Calu3 (cell line): Measurements from ENCODE around the gene CISD1. TPM values are rescaled to one million over a fixed set of nuclear protein-coding genes. Genes with fewer than 3 reads are reported as not detected.

Experiments
- BruUV-seq: library from RNA; stranded (reverse); fragments of 400-500 nt; replicated peaks from 2 replicates; lab custom pipeline; 2021; lab: Mats Ljungman, UMichigan
- CTCF ChIA-PET: fragments of 300-600 bp; sonication (Branson Sonifier 250); formaldehyde crosslinking; loops from one replicate; lab custom pipeline; 2022; ENCODE audit warnings: antibody characterized with exemption; lab: Charles Lee
- DNase-seq: peaks from one replicate; pipeline ENCODE4 v3.0.0; 2022
- H3K27ac Mint-ChIP-seq: one replicate; pipeline ENCODE4 v1.8.0; 2022; ENCODE audit warnings: mixed read lengths; ENCODE audit not compliant: unreplicated experiment
- H3K27me3 Mint-ChIP-seq: one replicate; pipeline ENCODE4 v1.8.0; 2022; ENCODE audit warnings: mixed read lengths; ENCODE audit not compliant: unreplicated experiment
- H3K36me3 Mint-ChIP-seq: one replicate; pipeline ENCODE4 v1.8.0; 2022; ENCODE audit warnings: mild to moderate bottlenecking, moderate library complexity, mixed read lengths; ENCODE audit not compliant: insufficient read depth, unreplicated experiment
- H3K4me1 Mint-ChIP-seq: one replicate; pipeline ENCODE4 v1.8.0; 2022; ENCODE audit warnings: mild to moderate bottlenecking, low read depth, mixed read lengths; ENCODE audit not compliant: unreplicated experiment
- H3K4me3 Mint-ChIP-seq: one replicate; pipeline ENCODE4 v1.8.0; 2022; ENCODE audit warnings: mild to moderate bottlenecking, low read depth, moderate library complexity, mixed read lengths; ENCODE audit not compliant: unreplicated experiment
- H3K9me3 Mint-ChIP-seq: one replicate; pipeline ENCODE4 v1.8.0; 2022; ENCODE audit warnings: low read depth, mixed read lengths; ENCODE audit not compliant: unreplicated experiment
- intact Hi-C: fragments of 100-400 bp; cut with micrococcal nuclease; formaldehyde crosslinking; loops from one replicate; pipeline ENCODE4 v1.10.0; 2022; ENCODE audit not compliant: unreplicated experiment
- total RNA-seq: library from RNA; stranded (reverse); gene quantifications from 2 replicates; pipeline ENCODE4 v1.2.3, GENCODE V29; 2022
- TF ChIP-seq, protein P1 (sequence below): fragments of 200-600 bp; IDR thresholded peaks from one replicate; pipeline ENCODE4 v1.8.0; 2022; ENCODE audit warnings: antibody characterized with exemption; ENCODE audit not compliant: unreplicated experiment

The CISD1 gene
- total RNA-seq, 1 experiment from 2014 or later: 69.0 TPM

DNA sequence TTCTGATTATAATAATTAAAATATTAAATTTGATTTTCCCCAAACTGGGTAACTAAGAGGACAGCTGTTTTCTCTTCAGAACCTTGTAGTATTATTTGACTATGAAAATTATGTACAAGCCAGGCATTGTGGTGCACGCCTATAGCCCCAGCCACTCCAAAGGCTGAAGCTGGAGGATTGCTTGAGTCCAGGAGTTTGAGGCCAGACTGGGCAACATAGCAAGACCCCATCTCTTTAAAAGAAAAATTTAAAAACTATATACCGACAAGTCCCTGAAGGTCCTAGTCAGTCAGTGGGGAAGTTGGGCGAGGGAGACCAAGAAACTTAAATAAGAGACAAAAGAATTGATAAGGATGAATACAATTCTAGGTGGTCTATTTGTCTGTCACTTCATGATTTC, 38.7 kb downstream of the CISD1 start:
- Mint-ChIP-seq H3K27me3 (no peaks in the 10 kb centered on the region), H3K4me1 (no peaks in the 10 kb centered on the region), H3K36me3 (no peaks in the 10 kb centered on the region), H3K9me3 (no peaks in the 10 kb centered on the region), H3K27ac (no peak overlapping the region), H3K4me3 (no peak overlapping the region)
- CTCF ChIA-PET: interaction anchor here (1.2 kb wide), 1 partner anchor 48 kb away, joined by 3 read pairs; no protein-coding TSS in a partner anchor
- DNase-seq: no peak
- intact Hi-C loops: loop anchor here (10.0 kb wide), 1 partner anchor 207 kb away; the partner anchor contains the start of gene BICC1
- TF ChIP-seq, protein P1, sequence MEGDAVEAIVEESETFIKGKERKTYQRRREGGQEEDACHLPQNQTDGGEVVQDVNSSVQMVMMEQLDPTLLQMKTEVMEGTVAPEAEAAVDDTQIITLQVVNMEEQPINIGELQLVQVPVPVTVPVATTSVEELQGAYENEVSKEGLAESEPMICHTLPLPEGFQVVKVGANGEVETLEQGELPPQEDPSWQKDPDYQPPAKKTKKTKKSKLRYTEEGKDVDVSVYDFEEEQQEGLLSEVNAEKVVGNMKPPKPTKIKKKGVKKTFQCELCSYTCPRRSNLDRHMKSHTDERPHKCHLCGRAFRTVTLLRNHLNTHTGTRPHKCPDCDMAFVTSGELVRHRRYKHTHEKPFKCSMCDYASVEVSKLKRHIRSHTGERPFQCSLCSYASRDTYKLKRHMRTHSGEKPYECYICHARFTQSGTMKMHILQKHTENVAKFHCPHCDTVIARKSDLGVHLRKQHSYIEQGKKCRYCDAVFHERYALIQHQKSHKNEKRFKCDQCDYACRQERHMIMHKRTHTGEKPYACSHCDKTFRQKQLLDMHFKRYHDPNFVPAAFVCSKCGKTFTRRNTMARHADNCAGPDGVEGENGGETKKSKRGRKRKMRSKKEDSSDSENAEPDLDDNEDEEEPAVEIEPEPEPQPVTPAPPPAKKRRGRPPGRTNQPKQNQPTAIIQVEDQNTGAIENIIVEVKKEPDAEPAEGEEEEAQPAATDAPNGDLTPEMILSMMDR: no peak
- no TSS peak for BruUV-seq

- H3K4me3 Mint-ChIP-seq: no peak overlapping the region
- CTCF ChIA-PET: no interaction called here
- H3K27ac Mint-ChIP-seq: no peak overlapping the region
- H3K9me3 Mint-ChIP-seq: no peaks in the 10 kb centered on the region
- no peak for DNase-seq
- H3K36me3 Mint-ChIP-seq: no peaks in the 10 kb centered on the region
- TF ChIP-seq, protein P1: no peak
- H3K27me3 Mint-ChIP-seq: no peaks in the 10 kb centered on the region
- no TSS peak for BruUV-seq
- no peaks in the 10 kb centered on the region for H3K4me1 Mint-ChIP-seq
- intact Hi-C loops: no loop called here
Measured at GRCh38 chr10:58311026-58311425, 42.1 kb downstream of the CISD1 start.

GRCh38 chr10:58316874-58317273, 47.9 kb downstream of the CISD1 start:
- CTCF ChIA-PET: no interaction called here
- no TSS peak for BruUV-seq
- intact Hi-C loops: no loop called here
- TF ChIP-seq, protein P1: no peak
- Mint-ChIP-seq H3K27me3 (no peaks in the 10 kb centered on the region), H3K27ac (no peak overlapping the region), H3K9me3 (no peaks in the 10 kb centered on the region), H3K4me3 (no peak overlapping the region), H3K4me1 (peaks cover 2% of the 10 kb centered on the region), H3K36me3 (no peaks in the 10 kb centered on the region)
- no peak for DNase-seq

GRCh38 chr10:58318346-58318745, 49.4 kb downstream of the CISD1 start:
- Mint-ChIP-seq H3K4me1 (peaks cover 15% of the 10 kb centered on the region), H3K27me3 (no peaks in the 10 kb centered on the region), H3K9me3 (no peaks in the 10 kb centered on the region), H3K4me3 (no peak overlapping the region), H3K36me3 (no peaks in the 10 kb centered on the region), H3K27ac (no peak overlapping the region)
- no peak for DNase-seq
- CTCF ChIA-PET: interaction anchor here (0.6 kb wide), 1 partner anchor 69 kb away, joined by 3 read pairs; no protein-coding TSS in a partner anchor
- intact Hi-C loops: no loop called here
- no TSS peak for BruUV-seq
- TF ChIP-seq, protein P1: no peak
